Amygdala (tissue), 56 donors: Measurements from ENCODE around the gene GOPC.

Source experiments
- DNase-seq, 56 donors: peaks; one replicate each; lab custom pipeline; 2025; lab: John Stamatoyannopoulos, UW

Gene GOPC

DNA sequence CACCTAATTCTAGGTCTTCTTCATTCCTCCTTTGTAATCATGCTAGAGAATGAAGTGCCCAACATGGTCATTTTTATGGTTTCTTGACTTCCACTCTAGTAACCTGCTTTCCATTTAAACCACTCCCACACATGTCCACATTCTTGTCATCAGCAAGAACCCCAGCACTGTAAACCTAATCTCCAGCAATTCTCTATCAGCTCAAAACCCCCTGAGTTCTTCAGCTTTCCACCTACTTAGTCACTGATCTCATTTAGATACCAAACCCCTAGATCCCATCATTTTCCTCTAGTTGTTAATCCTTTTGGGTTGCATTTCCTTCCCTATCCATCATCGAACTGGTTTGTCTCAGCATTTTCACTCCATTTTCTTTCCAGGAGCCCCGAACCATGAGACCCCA, 49.7 kb downstream of the GOPC start:
- no peak for DNase-seq

DNA sequence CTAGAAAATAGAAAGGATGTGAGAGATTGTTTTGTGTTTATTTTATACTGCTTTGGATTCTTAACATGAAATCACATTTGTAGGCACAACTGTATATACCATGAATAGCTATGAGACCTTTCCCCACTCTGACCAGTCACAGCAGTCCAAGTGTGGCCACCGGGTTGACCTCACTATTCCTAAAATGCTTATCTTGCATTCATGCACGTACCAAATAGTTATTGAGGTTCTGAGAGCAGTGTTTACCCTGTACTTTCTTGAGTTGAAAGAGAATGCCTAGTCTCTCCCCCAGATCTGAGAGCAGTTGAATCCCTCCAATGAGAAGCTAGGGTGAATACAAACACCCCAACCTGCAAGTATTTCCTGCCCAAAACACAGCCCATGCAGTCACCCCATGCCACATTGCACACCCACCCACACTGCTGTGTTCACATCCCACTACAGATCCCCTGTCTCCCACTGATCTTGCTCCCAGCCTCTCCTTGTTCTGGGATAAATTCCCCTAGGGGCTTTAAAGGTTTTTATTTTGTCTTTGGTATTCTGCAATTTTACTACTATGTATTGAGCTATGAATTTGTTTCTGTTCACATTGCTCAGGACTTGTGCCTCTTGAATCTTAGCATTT, 51.6 kb downstream of the GOPC start:
- DNase-seq = no peak

DNA sequence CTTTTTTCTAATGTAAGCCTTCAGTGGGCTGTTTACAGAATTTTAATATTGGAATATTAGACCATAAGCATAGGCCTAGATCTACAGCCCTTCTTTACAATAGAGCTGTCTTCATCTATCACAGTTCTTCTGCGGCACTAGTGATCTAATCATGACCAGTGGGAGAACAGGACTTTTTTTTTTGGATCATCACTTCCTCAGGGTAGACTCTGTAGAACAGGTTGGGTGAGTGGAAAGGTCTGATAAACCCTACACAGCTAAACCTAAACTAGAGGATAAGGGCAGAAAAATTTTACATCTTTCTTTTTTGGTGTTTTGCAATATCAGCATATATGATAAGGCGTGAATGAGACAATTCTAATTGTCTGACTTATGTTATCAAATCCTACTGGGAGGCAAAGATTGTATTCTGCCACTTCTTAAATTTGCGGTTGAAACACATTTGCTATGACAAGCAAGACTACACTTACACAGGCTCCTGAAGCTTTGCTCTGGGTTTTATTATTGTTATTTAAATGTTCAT, 52.2 kb downstream of the GOPC start:
- no peak for DNase-seq

DNA sequence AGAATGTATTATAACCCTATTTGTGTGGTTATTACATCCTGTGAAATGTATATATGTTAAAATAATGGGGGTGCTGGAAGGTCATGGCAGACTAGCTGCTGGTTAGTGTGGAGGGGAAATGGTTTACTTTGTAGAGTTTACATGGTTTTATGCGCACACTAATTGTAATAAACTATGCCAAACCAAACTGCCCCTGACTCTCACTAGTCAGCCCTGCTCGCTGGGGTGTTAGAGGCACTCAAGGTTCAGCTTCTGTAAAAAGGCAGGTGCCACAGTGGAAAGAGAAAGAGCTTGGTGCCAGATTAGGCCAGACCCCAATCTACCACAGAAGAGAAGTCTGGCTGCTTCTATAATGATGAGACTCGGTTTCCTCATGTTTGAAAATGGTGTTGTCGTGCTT, 52.7 kb downstream of the GOPC start:
- no peak for DNase-seq

DNA sequence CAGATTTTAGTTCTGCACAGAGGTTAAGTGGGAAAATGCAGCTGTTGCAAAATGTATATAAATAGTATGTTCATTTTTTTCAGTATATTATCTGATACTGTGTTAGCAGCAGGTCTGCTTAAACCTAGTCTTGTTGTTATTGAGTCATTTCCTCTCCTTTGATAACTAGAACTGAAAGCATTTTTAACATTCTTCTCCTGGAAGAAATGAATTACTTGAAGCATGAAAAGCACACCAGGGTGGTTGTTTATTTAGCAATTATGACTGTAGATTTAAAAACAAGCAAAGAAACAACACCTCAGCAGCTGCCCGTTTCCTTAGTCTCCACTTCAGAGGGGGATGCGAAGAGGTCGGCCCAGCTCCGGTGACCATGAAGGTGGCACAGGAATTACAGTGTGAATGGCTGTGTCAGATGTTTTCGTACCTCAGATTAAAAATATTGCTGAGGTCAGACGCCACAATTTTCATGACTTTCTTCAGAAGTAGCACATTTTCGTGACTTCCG, 53.5 kb downstream of the GOPC start:
- DNase-seq = no peak

DNA sequence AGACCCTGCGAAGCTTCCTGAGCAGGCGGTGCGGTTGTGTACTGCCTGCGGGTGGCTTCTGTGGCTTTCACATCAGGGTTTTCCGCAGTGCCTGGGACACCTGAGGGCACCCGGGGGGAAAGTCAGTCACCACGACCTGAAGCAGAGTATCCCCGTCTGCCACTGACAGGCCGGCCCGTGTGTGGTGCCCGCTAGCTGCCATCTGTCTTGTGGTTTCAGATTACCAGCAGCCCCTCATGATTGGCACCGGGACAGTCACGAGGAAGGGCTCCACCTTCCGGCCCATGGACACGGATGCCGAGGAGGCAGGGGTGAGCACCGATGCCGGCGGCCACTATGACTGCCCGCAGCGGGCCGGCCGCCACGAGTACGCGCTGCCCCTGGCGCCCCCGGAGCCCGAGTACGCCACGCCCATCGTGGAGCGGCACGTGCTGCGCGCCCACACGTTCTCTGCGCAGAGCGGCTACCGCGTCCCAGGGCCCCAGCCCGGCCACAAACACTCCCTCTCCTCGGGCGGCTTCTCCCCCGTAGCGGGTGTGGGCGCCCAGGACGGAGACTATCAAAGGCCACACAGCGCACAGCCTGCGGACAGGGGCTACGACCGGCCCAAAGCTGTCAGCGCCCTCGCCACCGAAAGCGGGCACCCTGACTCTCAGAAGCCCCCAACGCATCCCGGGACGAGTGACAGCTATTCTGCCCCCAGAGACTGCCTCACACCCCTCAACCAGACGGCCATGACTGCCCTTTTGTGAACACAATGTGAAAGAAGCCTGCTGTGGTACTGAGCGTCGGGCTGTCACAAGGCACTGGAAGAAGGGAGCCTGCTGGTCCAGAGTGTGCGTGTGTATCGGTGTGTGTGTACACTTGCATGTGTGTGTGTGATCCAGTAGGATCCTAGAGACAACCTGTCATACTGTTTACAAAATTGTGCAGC, 54.4 kb downstream of the GOPC start:
- peak in 41 of 56 donors; percentile 9 to 75 (median 37) for DNase-seq

DNA sequence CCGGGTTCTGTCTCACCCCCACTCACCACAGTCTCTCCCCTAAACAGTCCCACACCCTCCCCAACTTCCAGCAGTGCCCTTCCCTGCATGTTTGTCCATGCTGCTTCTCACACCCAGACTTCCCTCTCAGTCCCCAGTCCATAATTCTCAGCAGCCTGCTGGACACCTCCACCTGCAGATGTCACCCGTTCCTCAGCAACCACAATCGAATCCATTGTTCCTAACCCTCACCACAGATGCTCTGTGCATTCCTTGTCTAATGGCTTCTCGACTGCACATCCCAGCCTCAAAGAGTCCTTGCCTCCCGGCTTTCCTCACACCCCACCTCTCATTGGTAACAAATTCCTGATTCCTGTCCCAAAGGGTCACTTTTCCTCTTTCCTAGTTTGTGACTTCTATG, 55.6 kb downstream of the GOPC start:
- no peak for DNase-seq

DNA sequence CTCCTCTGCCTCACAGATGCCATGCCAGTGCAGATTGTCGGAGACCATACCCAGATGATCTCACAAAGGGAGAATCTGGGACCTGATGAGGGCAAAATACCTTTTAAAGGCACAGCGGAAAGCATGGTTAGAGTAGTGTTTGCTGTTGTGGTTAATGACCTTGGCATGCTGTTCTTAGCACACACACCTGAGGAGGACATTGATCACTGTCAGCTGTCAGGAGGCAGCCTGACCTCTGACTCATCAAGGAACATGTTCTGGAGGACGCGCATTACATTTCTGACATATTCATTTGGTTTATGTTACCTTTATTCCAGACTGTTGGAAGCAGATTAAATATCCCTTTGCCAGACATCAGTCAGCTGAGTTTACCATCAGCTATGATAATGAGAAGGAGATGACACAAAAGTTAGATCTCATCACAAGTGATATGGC, 57.1 kb downstream of the GOPC start:
- no peak for DNase-seq

DNA sequence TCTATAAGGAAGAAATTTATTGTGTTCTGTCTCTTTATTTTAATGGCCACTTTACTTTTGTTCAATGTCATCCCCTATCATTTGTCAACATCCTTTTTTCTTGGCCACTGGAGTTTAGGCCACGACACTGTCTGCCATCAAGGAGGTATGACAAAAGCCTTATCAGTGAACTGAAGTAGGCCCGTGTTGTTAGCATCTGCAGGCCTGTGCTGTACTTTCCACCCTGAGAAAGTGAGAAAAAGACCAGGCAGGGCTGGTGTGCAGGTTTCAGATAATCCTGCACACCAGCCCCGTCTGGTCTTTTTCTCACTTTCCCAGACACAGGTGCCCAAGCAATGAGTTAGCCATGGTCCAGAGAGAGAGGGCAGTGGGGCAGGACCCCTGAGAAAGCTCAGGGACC, 57.6 kb downstream of the GOPC start:
- DNase-seq = no peak

DNA sequence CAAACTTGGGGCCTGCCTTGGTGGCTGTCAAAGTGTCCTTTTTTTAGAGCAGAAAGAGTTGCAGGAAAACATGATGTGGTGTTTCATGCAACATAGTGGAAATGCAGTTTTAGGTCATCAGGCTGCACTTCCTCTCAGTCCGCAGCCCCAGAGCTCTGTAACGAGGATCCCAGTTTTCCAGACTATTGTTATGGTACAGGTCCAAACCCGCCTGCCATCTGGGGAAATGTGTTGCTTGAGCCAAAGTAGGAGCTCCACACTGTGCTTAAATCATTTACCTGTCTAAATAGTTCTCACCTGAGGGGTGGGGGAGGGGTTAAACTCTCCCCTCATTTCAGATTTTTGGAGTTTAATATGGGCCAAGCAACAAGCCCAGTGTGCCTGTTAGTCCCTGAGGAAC, 59.8 kb downstream of the GOPC start:
- DNase-seq = no peak

DNA sequence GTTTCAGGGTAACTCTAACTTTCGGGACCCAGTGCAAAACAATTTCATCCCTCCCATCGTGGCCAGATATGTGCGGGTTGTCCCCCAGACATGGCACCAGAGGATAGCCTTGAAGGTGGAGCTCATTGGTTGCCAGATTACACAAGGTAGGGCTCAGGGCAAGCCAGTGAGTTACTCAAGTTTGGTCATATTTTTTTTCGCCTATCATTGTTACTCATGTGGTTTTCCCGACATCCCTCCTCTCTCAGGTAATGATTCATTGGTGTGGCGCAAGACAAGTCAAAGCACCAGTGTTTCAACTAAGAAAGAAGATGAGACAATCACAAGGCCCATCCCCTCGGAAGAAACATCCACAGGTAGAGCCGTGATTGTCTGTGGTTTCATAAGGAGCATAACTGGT, 61.6 kb downstream of the GOPC start:
- no peak for DNase-seq

DNA sequence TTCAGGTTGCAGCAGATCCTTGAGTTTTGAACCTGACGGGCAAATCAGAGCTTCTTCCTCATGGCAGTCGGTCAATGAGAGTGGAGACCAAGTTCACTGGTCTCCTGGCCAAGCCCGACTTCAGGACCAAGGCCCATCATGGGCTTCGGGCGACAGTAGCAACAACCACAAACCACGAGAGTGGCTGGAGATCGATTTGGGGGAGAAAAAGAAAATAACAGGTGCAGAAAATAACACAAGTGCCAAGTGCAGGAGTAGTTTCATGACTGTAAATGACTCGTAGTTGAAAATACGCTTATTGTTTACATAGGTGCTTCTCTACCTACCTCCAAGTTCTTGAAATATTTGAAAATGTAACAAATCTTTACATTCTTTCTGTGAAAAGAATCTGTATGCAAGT, 63.7 kb downstream of the GOPC start:
- DNase-seq = no peak

DNA sequence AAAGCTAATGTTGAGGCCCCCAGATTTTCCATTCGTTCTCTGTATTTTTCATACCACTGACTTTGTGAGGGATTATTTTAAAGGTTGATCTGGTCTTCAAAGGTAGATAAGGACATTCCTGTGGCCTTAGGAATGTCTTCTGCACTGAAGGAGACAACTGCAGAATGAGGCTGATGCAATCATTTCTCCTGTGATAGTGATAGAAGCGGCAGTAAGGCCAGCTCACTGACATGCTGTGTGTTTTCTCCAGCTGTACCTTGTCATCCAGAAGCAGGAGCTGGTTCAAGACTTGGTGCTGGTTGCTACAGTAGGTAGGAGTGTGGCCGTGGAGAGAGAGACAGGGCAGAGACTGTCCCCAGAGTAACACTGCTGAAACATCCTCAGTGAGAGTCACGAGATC, 66.0 kb downstream of the GOPC start:
- no peak for DNase-seq

DNA sequence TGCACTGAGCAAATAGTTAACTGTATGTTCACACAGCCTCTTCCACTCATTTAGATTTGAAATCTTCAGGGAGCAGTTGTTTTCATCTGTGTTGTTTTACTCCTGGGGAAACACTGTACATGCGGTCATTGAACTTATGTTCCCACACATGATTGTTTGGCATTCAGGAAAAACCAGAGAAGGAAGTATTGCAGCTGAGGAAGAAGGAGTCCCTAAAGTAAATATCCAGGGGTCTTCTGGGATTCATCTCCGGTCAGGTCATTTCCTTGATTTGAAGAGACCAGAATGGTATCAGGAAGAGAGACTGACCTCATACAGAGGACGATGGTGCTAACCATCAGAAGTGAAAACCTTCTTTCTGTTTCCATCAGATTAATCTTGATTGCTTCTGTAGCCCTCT, 67.3 kb downstream of the GOPC start:
- no peak for DNase-seq

DNA sequence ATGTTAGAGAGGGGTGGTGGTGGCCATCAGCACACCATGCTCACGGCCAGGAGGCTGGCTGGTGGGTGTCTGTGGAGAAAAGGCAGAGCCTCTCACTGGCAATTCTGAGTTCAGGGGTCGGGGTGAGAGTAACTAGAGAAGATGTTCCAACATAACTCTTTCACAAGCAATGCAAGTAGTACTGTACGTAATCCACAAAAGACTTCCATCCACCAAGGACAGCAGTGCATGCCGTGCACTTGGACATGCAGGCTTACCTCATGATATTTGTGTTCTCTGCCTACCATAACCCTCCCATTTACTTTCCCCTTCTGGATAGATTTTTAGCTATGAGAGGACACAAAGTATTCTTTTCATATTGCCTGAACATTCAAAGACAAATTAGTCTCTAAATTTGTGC, 68.5 kb downstream of the GOPC start:
- no peak for DNase-seq

DNA sequence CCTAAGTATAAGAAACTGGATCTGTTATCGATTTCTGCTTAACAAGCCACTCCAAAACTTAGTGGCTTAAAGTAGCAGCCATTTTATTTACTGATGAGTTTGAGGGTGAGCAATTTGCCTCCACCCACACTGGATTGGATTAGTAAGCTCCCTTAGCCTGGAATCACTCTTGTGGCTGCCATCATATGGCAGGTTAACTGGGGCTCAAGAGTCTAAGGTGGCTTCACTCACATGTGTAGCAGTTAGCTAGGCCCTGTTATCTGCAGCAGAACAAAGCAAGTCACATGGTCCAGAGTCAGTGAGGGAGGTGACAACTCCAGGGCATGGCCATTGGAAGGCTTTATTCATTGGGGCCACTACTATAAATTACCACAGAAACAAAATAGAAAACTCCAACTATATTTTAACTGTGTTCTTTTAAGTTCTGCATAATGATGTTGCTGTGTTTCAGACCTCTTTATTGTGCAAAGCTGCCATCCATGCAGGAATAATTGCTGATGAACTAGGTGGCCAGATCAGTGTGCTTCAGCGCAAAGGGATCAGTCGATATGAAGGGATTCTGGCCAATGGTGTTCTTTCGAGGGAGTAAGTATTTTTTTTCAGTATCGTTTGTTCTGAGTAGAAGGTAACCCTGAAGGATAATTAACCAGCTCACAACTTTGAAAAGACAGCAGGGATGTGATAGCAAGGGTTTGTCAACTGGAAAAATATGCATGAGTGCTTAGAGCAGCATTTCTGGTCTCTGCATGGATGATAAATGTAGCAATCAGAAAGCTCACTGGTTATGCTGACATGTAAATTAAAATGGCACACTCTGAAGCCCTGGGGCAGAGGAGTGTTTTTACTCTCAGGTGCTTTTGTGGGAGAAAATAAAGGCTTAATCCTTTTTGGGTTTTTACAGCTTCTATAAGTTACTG, 70.2 kb downstream of the GOPC start:
- DNase-seq = no peak

DNA sequence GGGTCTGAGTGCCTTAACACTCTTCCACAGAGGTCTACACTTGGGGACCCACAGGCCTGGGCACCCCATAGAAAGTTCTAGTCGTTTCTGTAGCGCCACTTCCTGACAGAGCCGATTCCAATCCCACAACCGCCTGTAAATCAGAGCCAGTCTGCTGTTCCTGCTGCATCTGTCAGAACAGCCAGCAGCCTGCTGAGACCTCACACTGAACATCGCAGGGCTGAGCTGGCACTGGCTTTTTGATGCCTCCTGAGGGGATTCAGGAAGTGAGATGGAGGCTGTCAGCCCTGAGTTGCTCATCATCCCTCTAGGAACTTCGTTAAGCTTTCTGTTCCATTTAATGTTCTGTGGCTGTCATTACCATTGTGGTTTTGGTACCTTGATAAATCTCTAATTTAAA, 71.0 kb downstream of the GOPC start:
- no peak for DNase-seq

DNA sequence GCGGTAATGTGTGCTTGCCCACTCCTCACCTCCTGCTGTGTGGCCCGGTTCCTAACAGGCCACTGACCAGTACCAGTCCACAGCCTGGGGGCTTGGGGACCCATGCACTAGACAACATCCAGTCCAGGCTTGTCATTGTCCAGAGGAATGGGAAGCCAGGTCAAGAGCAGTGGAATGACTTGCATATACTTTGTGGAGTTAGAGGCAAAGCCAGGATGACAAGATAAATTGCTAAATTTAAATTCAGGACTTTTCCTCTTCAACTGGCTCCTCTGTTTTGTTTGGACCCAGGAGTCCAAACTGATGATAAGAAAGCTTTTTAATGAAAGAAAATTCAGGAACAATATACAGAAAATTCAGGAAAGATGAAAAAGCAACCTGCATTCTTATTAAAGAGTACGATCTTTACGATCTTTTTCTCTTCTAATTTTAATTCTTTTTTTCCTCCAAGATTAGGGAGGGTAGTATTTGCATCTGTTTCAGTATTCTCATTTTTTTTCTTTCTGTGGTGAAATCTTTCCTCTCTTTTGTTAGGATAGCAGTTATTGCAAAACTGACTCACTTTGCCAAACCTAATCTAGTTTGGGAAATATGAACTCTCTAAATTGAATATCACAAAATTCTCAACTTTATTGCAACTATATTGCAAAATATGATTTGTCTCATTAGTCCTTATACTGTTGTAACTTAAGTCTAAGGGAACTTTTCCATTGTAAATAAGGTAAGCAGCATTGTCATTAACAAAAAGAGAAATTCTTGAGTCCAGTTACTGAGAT, 71.7 kb downstream of the GOPC start:
- DNase-seq = no peak

DNA sequence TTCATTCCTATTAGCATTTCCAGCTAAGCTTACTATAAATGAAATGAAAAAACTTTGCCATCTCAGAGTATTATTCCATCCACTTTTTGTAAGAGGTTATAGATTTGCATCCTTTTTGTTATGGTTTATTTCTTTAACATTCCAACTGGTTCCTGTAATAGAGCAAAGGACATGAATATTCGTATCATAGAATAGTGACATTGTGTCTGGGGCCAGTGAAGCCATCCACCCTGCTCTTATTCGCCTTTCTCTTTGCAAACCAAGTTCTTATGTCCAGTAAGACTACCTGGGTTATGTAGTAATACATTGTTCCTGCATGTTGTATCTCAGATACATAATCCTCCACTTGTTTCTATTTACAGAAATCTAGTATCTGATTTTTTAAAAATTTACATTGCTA, 76.7 kb downstream of the GOPC start:
- DNase-seq = no peak
